Measurements from ENCODE around the gene VAV1.

VAV1 gene

DNA sequence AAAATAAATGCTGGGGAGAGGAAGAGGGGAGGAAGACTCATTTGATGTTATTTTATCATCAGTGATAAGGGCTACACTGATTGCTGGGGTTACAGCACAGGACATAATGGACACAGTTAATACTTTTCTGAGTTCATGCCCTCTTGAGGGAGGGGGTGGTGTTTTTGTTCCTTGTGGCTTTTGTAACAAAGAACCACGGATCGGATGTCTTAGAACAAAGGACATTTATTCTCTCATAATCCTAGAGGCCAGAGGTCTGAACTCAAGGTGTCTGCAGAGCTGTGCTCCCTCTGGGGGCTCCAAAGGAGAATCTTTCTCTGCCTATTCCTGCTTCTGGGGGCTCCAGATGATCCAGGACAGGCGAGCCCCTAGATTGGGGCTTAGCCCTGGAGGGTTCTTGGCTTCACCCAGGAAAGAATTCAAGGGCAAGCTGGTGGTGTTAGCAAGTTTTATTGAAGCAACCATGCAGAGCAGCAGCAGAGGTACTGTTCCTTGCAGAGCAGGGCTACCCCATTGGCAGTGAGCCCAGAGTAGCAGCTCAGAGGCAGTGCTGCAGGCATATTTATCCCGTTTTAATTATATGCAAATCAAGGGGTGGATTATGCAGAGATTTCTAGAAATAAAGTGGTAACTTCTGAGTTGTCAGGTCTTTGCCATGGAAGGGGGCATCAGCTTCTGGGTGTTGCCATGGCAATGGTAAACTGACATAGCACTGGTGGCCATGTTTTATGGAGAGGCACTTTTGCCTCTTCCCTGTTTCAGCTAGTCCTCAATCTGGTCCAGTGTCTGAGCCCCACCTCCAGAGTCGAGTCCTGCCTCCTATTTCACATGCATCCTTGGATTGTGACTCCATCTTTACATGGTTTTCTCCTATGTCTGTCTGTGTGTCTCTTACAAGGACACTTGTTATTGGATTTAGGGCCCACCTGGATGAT is 18.0 kb downstream of the VAV1 start:
- no peak for DNase-seq

DNA sequence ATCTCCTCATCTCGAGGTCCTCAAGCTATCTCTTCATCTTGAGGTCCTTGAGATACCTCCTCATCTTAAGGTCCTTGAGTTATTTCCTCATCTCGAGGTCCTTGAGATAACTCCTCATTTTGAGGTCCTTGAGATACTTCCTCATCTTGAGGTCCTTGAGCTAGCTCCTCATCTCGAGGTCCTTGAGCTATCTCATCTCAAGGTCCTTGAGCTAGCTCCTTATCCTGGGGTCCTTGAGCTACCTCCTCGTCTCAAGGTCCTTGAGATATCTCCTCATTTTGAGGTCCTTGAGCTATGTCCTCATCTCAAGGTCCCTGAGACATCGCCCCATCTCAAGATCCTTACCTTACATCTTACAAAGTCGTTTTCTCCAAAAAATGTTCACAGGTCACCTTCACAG is 18.7 kb downstream of the VAV1 start:
- no peak for DNase-seq

DNA sequence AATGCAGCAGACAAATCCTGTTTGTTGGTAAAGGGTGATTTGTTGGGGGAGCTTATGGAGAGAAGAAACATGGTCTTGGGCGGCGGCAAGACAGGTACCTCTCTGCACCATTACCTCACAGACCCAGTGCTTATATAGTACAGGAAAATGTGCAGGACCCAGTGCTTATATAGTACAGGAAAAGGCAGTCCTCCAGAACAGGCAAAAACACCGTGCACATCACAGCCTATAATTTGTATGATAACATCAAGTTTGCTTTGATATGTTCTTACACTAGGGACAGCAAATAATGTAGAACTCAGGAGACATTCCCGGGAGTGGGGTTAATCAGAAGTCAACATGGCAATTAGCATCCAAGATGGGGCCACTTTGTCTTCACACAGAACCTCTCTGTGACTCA is 20.9 kb downstream of the VAV1 start:
- DNase-seq: no peak

DNA sequence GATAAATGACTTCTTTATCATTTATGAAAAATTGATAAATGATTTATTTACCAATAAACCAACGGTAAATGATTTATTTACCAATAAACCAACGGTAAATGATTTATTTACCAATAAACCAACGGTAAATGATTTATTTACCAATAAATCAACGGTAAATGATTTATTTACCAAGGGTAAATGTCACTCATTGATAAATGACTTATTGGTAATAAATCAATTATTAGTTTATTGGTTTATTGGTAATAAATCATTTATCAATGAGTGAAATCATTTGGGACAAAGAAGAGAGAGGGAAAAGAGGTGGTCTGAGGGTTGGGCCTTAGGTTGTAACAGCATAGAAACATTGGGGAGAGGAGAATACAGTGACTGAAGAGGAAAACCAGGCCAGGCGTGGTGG is 21.5 kb downstream of the VAV1 start:
- no peak for DNase-seq

DNA sequence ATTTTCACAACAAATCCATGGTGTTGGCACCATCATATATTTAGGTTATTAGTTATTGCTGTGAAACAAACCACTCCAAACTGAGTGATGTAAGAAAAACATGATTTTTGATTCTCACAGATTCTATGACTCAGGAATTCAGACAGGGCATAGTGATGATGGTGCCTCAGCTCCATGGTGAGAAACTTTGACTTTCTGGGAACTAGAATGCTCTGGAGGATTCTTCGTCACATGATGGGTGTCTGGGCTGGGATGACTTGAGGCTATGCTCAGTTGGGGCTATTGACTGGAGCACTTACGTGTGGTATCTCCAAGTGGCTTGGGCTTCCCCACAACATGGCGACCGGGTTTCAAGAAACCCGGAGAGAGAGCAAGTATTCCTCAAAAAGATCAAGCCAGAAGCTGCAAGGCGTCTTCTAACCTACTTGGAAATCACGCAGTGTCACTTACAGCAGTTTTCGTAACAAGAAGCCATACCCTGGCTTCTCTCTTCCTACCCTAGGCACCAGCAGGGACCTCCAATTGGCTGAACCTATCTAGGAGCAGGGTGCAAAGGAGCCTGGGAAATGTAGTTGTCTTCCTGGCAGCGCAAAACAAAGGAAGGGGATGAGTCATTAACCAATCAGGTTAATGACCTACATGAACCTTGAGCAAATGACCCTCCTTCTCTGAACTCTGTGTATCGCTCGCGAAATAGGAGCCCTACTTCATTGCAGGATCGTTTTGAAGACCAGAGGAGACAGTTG is 22.4 kb downstream of the VAV1 start:
- DNase-seq: no peak

DNA sequence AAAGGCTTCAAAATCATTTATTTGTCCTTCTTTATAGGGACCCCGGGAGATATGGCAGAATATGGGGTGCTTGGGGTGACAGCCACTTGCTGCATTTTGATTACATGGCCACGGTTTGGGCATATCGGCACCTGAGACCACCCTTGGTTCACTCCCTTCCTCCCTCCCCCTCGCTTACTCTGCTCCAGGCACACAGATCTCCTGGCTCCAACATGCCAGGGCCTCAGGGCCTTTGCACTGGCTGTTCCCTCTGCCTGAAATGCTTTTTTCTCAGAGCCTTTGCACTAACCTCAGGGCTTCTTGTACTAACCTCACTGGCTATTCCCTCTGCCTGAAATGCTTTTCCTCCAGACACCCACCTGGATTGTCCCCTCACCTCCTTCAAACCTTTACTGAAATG is 23.8 kb downstream of the VAV1 start:
- no peak for DNase-seq

DNA sequence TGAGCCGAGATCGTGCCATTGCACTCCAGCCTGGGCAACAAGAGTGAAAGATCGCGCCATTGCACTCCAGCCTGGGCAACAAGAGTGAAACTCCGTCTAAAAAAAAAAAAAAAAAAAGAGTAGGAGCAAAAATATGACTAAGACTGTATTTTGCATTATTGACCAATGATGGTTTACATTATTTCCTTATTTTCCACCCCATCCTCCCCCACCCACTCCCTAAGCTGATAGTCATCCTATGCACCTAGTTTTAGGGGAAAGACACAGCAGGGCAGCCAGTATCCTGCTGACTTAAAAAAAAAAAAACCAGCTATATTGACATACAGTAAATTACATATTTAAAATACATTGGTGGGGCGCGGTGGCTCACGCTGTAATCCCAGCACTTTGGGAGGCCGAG is 25.1 kb downstream of the VAV1 start:
- DNase-seq: no peak

DNA sequence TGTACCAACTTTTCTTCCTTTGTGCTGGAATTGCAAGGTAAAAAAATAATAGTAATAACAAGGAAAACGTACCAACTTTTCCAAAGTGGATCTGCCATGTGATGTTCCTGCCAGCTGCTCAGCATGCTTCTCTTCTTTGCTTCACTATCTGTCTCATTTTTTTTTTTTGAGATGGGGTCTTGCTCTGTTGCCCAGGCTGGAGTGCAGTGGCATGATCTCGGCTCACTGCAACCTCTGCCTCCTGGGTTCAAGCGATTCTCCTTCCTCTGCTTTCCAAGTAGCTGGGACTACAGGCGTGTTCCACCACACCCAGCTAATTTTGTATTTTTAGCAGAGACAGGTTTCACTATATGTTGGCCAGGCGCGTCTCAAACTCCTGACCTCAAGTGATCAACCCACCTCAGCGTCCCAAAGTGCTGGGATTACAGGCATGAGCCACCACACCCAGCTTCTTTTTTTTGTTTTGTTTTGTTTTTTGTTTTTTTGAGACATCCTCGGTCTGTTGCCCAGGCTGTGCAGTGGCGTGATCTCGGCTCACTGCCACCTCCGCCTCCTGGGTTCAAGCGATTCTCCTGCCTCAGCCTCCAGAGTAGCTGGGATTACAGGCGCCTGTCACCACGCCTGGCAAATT is 27.8 kb downstream of the VAV1 start:
- peak; percentile 52 for DNase-seq

DNA sequence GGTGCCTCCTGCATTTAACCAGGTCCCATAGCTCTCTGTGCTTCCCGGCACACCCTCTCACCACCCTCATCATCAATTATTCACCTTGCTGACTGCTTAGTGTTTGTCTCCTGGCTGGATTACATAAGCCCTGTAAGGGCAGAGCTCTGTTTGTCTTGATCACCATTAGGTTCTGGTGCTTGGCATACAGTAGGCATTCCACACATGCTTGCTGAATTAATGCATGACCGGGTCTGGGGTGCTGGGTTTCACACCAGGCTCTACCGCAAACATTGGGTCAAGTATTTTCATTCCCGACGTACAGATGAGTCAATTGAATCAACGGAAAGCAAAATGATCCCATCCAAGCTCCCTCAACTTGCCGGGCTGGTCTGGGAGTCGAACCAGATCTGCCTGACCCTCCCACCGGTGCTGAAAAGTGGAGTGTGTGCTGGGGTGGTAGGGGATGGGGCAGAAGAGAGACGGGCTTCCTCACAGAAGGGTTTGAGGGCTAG is 28.5 kb downstream of the VAV1 start:
- peak; percentile 41 for DNase-seq

DNA sequence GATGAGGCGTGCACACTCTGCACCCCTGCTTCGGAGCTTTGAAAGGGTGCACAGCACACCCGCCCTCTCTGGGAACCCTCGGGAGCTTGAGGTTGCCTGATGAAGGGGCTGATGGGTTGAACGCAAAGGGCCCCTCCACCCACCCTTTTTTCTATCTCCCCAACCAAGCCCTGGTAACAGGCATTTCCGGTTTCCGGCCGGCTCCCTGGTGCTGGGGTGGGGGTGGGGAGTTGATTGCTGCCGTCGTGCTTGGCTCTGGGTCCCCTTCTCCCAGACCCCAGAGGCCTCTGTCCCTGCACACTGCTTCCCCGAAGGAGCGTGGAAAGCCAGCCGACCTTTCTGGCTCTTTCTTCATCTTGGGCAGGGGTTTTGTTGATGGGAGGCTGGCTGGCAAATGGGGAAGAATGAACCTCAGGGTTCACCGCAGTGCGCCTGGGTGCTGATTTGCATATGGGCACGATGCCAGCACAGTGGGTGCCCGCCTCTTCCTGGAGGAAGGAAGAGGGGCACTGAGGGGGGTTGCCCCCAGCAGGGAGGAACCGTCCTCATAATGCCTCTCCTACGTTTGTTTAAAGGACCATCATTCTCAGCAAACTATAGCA is 29.1 kb downstream of the VAV1 start:
- DNase-seq: peak; percentile 91

DNA sequence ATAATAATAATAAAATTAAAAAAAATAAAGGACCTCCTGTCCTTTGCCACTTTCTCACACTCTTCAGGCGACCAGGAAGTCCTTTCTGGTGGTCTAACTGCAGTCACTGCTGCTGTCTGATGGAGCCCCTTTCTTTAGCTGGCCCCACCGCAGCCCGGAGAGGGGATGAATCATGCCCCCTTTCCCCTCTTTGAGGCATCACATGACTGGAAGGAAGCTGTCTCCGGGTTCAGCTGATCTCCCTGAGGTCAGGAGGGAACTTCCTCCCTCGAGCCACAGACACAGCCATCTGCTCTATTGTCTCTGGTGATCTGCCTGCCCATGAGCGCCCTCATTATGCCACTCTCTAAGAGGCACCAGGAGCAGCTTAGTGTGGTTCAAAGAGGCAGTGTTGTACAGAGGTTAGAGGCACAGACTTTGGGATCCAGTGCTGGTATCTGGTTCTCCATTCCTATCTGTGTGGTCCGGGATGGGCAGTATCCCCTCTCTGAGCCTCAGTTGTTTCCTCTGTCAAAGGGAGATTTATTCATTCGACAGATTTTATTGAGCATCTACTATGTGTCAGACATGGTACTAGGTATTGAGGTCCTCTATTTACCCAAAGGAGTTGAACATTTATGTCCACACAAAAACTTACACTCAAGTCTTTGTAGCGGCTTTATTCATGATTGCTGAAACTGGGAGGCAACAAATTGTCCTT is 30.0 kb downstream of the VAV1 start:
- peak; percentile 88 for DNase-seq

DNA sequence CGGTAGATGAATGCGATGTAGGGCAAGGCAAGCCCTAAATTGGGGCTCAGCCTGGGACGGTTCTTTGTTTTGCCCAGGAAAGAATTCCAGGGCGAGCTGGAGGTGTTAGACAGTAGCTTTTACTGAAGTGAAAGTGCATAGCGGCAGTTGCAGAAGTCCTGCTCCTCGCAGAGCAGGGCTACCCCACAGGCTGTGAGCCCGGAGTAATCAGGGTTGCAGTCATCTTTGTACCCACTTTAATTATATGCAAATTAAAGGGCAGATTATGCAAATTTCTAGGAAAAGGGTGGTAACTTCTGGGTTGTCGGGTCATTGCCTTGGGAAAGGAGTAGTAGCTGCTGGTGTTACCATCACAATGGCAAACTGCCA is 30.5 kb downstream of the VAV1 start:
- DNase-seq: no peak

DNA sequence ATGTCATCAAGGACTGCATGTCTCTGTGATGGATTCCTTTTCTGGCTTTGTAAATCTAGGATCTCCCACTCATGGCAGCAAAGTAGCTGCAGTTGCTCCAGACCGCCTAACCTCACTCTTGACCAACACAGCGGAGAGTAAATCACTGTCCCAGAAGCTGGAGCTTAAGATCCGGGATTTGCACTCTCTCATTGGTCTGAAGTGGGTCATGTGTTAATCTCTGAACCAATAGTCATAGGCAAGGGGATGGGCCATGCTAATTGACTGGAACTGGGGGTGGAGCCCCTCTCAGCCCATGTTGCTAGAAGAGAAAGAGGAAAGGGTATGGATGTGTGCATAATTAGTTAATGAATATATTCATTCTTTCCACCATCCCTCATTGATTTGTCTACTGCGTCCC is 34.0 kb downstream of the VAV1 start:
- DNase-seq: no peak

DNA sequence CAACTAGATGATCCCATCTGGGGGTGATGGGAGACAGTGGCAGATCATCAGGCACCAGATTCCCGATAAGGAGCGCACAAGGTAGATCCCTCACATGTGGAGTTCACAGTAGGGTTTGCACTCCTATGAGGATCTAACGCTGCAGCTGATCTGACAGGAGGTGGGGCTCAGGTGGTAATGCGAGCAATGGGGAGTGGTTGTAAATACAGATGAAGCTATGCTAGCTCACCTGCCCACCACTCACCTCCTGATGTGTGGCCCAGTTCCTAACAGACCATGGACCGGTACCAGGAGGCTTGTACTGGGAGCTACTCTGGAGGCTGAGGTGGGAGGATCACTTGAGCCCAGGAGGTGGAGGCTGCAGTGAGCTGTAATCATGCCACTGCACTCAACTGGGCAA is 34.8 kb downstream of the VAV1 start:
- no peak for DNase-seq

DNA sequence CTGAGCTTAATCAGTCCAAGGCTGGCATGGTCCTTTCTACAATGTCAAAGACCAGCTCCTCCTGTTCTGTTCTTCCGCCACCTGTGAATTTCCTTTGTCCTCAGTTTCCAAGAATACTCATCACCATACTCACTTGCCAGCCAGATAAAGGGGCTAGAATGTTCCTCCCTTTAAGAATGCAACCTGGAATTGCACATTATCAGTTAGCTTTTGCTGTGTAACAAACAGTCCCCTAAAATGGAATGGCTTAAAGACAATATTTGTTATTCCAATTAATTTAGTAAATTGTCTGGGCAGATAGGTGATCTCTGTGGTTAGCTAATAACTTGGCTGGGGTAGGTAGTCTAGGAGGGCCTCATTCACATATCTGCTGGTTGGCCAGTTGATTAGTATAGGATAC is 36.0 kb downstream of the VAV1 start:
- DNase-seq: no peak

DNA sequence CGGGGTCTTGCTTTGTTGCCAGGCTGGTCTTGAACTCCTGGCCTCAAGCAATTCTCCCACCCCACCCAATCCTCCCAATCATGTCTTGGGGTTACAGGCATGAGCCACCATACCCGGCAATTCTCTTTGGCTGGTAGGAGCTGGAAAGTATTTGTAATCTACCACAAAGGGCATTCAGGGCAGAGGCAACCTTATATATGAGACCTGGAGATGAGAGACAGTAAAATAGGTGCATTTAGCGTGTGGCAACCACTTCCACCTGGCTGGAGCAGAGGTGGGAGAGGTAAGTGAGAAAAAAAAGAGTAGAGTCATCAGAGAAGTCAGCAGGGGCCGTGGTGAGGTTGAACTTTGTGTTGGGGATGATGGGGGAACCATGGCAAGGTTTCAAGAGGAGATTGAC is 36.8 kb downstream of the VAV1 start:
- no peak for DNase-seq

DNA sequence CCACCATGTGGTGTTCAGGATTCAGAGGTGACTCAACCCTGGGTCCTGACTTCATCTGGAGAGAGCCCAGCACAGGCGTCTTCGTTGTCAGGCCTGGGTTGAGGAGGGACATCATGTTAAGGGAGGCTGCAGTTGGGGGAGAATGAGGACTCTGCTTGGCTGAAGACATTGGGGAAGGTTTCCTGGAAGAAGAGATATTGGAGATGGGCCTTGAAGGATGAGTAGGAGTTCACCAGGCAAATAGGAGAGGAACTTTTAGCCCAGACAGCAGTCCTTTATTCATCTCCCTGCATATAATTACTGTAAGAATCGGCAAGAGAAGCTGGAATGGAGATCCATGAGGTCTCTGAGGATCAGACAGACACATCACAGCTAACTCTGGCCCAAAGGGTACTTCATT is 38.9 kb downstream of the VAV1 start:
- DNase-seq: no peak

DNA sequence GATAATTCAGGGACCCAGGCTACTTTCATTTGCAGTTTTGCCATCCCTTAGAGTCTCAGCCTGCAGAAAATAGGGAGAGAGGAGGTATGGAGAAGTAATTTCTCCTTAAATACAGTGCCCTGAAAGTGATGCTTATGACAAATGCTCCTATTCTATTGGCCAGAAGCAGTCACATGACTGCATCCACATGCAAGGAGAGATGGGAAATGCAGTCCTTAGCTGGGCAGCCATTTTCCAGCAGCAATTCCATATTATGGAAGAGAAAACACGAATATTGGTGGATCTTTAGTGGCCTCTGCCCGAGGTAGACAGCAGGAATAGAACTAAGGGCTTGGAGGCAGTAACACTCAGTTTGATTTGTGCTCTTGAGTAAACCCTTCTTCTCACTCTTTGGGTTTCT is 39.4 kb downstream of the VAV1 start:
- DNase-seq: peak; percentile 34

DNA sequence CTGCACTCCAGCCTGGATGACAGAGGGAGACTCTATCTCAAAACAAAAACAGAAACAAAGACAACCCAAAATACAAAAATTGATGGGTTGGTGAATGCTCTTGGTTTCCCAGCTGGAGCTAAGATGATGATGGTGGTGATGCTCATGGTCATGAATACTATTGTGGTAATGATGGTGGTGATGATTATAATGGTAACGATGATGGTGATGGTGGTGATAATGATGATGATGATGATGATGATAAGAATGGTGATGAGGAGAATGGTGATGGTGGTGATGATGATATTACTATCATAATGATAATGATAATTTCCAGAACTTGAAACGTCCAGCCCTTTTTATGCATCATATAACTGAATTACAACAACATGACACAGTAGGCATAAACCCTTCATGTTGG is 40.1 kb downstream of the VAV1 start:
- DNase-seq: no peak

DNA sequence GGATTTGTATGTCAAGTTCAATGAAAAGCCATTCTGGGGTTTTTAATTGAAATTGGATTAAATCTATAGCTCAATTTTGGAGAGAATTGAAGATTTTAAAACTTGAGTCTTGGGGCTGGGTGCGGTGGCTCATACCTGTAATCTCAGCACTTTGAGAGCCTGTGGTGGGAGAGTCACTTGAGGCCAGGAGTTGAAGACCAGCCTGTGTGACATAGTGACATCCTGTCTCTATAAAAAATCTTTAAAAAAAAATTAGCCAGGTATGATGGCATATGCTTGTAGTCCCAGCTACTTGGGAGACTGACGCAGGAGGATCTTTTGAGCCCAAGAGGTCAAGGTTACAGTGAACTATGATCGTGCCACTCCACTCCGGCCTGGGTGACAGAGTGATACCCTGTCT is 41.2 kb downstream of the VAV1 start:
- DNase-seq: peak; percentile 34

DNA sequence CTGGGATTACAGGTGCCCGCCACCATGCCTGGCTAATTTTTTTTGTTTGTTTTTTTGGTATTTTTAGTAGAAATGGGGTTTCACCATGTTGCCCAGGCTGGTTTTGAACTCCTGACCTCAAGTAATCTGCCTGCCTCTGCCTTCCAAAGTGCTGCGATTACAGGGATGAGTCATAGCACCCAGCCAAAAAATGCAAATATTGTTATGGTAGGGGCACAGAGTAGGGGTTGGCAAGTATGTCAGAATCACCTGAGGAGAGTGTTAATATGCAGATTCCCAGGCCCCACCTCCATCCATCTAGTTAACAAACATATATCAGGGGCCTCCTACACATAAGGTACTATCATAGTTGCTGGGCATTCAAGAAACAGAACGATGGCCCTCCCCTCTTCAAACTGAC is 44.7 kb downstream of the VAV1 start:
- DNase-seq: no peak

DNA sequence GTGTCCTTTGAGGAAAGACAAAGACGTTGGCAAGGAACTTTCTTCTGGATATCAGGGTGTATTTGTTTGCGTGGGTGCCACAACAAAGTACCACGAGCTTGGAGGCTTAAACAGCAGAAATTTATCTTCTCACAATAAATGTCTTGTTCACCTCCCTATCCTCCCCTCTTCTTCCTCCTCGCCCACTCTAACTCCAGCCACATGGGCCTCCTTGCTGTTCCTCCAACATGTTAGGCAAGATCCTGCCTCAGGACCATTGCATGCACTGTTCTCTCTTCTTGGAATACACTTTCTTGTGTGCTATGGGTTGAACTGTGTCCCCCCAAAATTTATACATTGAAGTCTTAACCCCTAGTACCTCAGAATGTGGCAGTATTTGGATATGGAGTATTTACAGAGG is 45.7 kb downstream of the VAV1 start:
- no peak for DNase-seq

DNA sequence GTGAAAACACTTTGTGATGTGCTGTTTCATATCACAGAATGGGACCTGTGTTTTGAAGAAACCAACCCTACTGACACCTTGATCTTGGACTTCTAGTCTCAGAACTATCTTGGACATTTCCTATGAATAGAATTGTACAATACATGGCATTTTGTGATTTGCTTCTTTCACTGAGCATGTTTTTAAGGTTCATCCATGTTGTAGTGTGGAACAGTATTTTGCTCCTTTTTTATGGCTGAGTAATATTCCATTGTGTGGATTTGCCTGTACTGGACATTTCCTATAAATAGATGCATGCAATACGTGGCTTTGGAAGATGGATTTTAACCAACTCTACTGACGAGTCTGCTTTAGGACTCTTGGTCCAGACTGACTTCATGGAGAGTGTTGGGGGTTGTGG is 46.8 kb downstream of the VAV1 start:
- DNase-seq: no peak
